Measurements from ENCODE around the gene WIZ.

WIZ gene

GRCh38 chr19:15432629-15433518, 16.9 kb downstream of the WIZ start:
- peak; percentile 96 for FAIRE-seq

GRCh38 chr19:15432018-15432494, 17.7 kb downstream of the WIZ start:
- FAIRE-seq: no peak
- no peak for DNase-seq (ENCODE audit: insufficient read length, low spot score)

More at GRCh38 chr19:15432629-15433518, 16.9 kb downstream of the WIZ start:
- peak; percentile 92 for DNase-seq (ENCODE audit: insufficient read length, low spot score)

GRCh38 chr19:15431396-15432017, 18.2 kb downstream of the WIZ start:
- peak; percentile 31 for FAIRE-seq
- no peak for DNase-seq (ENCODE audit: insufficient read length, low spot score)

- DNase-seq (ENCODE audit: insufficient read length, low spot score) (no peak), FAIRE-seq (no peak)
These were observed 19.1 kb downstream of the WIZ start for GRCh38 chr19:15430526-15431120.

- DNase-seq (ENCODE audit: insufficient read length, low spot score): no peak
- no peak for FAIRE-seq
These were observed 19.8 kb downstream of the WIZ start for GRCh38 chr19:15429825-15430467.

- FAIRE-seq: no peak
- DNase-seq (ENCODE audit: insufficient read length, low spot score): no peak
These were observed 20.6 kb downstream of the WIZ start for GRCh38 chr19:15428956-15429824.

- DNase-seq (ENCODE audit: insufficient read length, low spot score): no peak
- no peak for FAIRE-seq
These were observed 21.7 kb downstream of the WIZ start for GRCh38 chr19:15427991-15428471.

GRCh38 chr19:15427350-15427700, 22.4 kb downstream of the WIZ start:
- DNase-seq (ENCODE audit: insufficient read length, low spot score): no peak
- FAIRE-seq: no peak

GRCh38 chr19:15426485-15427349, 23.0 kb downstream of the WIZ start:
- DNase-seq (ENCODE audit: insufficient read length, low spot score) (no peak), FAIRE-seq (no peak)

- no peak for FAIRE-seq
- no peak for DNase-seq (ENCODE audit: insufficient read length, low spot score)
These were observed 24.3 kb downstream of the WIZ start for GRCh38 chr19:15425321-15425950.

GRCh38 chr19:15424692-15425272, 25.0 kb downstream of the WIZ start:
- FAIRE-seq: no peak
- DNase-seq (ENCODE audit: insufficient read length, low spot score): no peak

GRCh38 chr19:15424121-15424520, 25.6 kb downstream of the WIZ start:
- no peak for FAIRE-seq
- DNase-seq (ENCODE audit: insufficient read length, low spot score): no peak

- no peak for FAIRE-seq
- no peak for DNase-seq (ENCODE audit: insufficient read length, low spot score)
These were observed 26.6 kb downstream of the WIZ start for GRCh38 chr19:15423130-15423529.

- FAIRE-seq (no peak), DNase-seq (ENCODE audit: insufficient read length, low spot score) (no peak)
These were observed 27.3 kb downstream of the WIZ start for GRCh38 chr19:15422296-15423075.

- no peak for FAIRE-seq
These were observed 28.0 kb downstream of the WIZ start for GRCh38 chr19:15421721-15422260.

GRCh38 chr19:15421136-15421695, 28.5 kb downstream of the WIZ start:
- DNase-seq (ENCODE audit: insufficient read length, low spot score): no peak
- no peak for FAIRE-seq

More at GRCh38 chr19:15421721-15422260, 28.0 kb downstream of the WIZ start:
- DNase-seq (ENCODE audit: insufficient read length, low spot score): no peak
